K562 (cell line): ENCODE data around the gene NPAS3. TPM values are rescaled to one million over a fixed set of nuclear protein-coding genes. Genes with fewer than 3 reads are reported as not detected.

Source experiments
- ATAC-seq: fragments of 200-7000 bp; cut with Tn5 transposase; 3 replicates; pipeline ENCODE4 v1.9.1; 2020; ENCODE audit warnings: moderate library complexity
- BruUV-seq: library from RNA; stranded (reverse); fragments of 400-500 nt; replicated peaks from 2 replicates; lab custom pipeline; 2021; lab: Mats Ljungman, UMichigan
- CTCF ChIA-PET: fragments of 300-600 bp; formaldehyde crosslinking; extraction: SDS; loops from one replicate; lab custom pipeline; 2021; ENCODE audit warnings: low intra/inter-chr PET ratio; lab: Yijun Ruan, JAX
- POLR2A ChIA-PET: fragments of 300-600, 350-650 bp; sonication (Branson Sonifier 250); formaldehyde crosslinking; extraction: SDS; loops from one replicate; lab custom pipeline; 2021; ENCODE audit warnings: antibody characterized with exemption, inconsistent platforms; lab: Yijun Ruan, JAX
- DNase-seq, 4 experiments: peaks; one replicate each; pipeline versions ENCODE4 v3.0.0 to v3.0.0-alpha.2; 2011 to 2018; ENCODE audit warnings: low spot score in 3 of 4, mixed read lengths in 3 of 4; ENCODE audit errors: extremely low read depth in 1 of 4
- FAIRE-seq: peaks from 2 replicates; lab custom pipeline; 2011; peaks lifted over from hg19 to GRCh38; lab: Jason Lieb, UNC
- H2AFZ ChIP-seq: 2 replicates; pipeline ENCODE4 v1.6.0; 2011; ENCODE audit warnings: low read depth, low read length, control low read depth, inconsistent platforms
- H3K27ac ChIP-seq: fragments of 200-600 bp; 3 replicates; pipeline ENCODE4 v1.8.0; 2011; ENCODE audit warnings: low read depth, mild to moderate bottlenecking, control low read depth, inconsistent platforms, low read length, moderate library complexity, mixed read lengths; ENCODE audit errors: extremely low read depth
- H3K27me3 ChIP-seq, 2 experiments: fragments of 300-600 bp in 1 of 2; 2 replicates in 1 of 2; 3 replicates in 1 of 2; pipeline versions ENCODE4 v1.6.0 to v1.8.0; 2011; ENCODE audit warnings: inconsistent platforms in 2 of 2, low read length in 2 of 2, mild to moderate bottlenecking in 1 of 2, mixed read lengths in 1 of 2, moderate library complexity in 1 of 2; ENCODE audit not compliant: control insufficient read depth in 2 of 2, insufficient read depth in 2 of 2
- H3K36me3 ChIP-seq: fragments of 300-600 bp; 3 replicates; pipeline ENCODE4 v1.8.0; 2011; ENCODE audit warnings: mild to moderate bottlenecking, low read length, inconsistent platforms; ENCODE audit not compliant: control insufficient read depth, insufficient read depth
- H3K4me1 ChIP-seq, 2 experiments: fragments of 200-600 bp in 1 of 2; replicated peaks in 1 of 2; 2 replicates in 1 of 2; 3 replicates in 1 of 2; pipeline versions ENCODE4 v1.5.1 to v1.8.0; 2011; ENCODE audit warnings: inconsistent platforms in 2 of 2, low read length in 2 of 2, mild to moderate bottlenecking in 1 of 2, mixed read lengths in 1 of 2, moderate library complexity in 1 of 2; ENCODE audit not compliant: control insufficient read depth in 2 of 2, insufficient read depth in 2 of 2
- H3K4me2 ChIP-seq: 2 replicates; pipeline ENCODE4 v1.6.1; 2011; ENCODE audit warnings: low read length, control low read depth, inconsistent platforms, mixed read lengths; ENCODE audit not compliant: insufficient read depth
- H3K4me3 ChIP-seq: fragments of 200-600 bp; sonication (generic), shearing (Covaris generic); 2 replicates; pipeline ENCODE4 v1.5.1; 2016; ENCODE audit warnings: control low read depth, inconsistent platforms
- H3K79me2 ChIP-seq: fragments of 200-600 bp; 3 replicates; pipeline ENCODE4 v1.8.0; 2011; ENCODE audit warnings: low read length, inconsistent platforms; ENCODE audit not compliant: control insufficient read depth, insufficient read depth
- H3K9ac ChIP-seq, 2 experiments: 2 replicates each; pipeline versions ENCODE4 v1.6.0 to v1.6.1; 2011; ENCODE audit warnings: low read depth in 2 of 2, low read length in 2 of 2, control low read depth in 1 of 2, inconsistent platforms in 1 of 2, mild to moderate bottlenecking in 1 of 2, mixed read lengths in 1 of 2; ENCODE audit not compliant: insufficient read depth in 1 of 2
- H3K9me1 ChIP-seq: one replicate; pipeline ENCODE4 v1.6.0; 2011; ENCODE audit warnings: inconsistent platforms, mild to moderate bottlenecking, low read length, moderate library complexity; ENCODE audit not compliant: control insufficient read depth, insufficient read depth
- H3K9me3 ChIP-seq: replicated peaks from 2 replicates; pipeline ENCODE4 v1.5.1; 2011; ENCODE audit warnings: low read depth, low read length, inconsistent platforms; ENCODE audit not compliant: control insufficient read depth, insufficient read depth
- H4K20me1 ChIP-seq: replicated peaks from 2 replicates; pipeline ENCODE4 v1.6.1; 2011; ENCODE audit warnings: low read length, inconsistent platforms, mixed read lengths; ENCODE audit not compliant: control insufficient read depth, insufficient read depth
- ILK ChIP-seq: fragments of 450-650 bp; IDR thresholded peaks from 2 replicates; pipeline ENCODE4 v1.6.1; 2016; ENCODE audit warnings: missing genetic modification characterization, low read depth, mild to moderate bottlenecking, missing compliant biosample characterization, moderate library complexity, borderline replicate concordance
- KAT2B ChIP-seq: IDR thresholded peaks from one replicate; pipeline ENCODE4 v1.6.1; 2012; ENCODE audit warnings: low read depth, mild to moderate bottlenecking, control low read depth, inconsistent platforms, low read length, moderate library complexity
- L3MBTL2 ChIP-seq: fragments of 450-650 bp; IDR thresholded peaks from 2 replicates; pipeline ENCODE4 v1.6.1; 2016; ENCODE audit warnings: mild to moderate bottlenecking, moderate library complexity
- RNF2 ChIP-seq: sonication (generic); IDR thresholded peaks from 2 replicates; pipeline ENCODE4 v1.6.1; 2016
- TCF3 ChIP-seq: sonication (generic); formaldehyde crosslinking; IDR thresholded peaks from 2 replicates; pipeline ENCODE4 v1.4.0; 2020; ENCODE audit warnings: mild to moderate bottlenecking, missing genetic modification reagents
- THRAP3 ChIP-seq: fragments of 450-650 bp; IDR thresholded peaks from 2 replicates; pipeline ENCODE4 v1.6.1; 2016; ENCODE audit warnings: mild to moderate bottlenecking, inconsistent platforms, borderline replicate concordance
- ZC3H11A ChIP-seq: IDR thresholded peaks from 2 replicates; pipeline ENCODE4 v1.6.1; 2012; ENCODE audit warnings: low read depth, low read length, improper control_type of control experiment
- ZHX1 ChIP-seq: fragments of 150-350 bp; conservative IDR thresholded peaks from 2 replicates; pipeline ENCODE4 v1.6.1; 2014; ENCODE audit warnings: low read length
- ZKSCAN8 ChIP-seq: fragments of 200-800 bp; sonication (Bioruptor generic); IDR thresholded peaks from 2 replicates; pipeline ENCODE4 v1.6.1; 2016; ENCODE audit warnings: missing genetic modification characterization, missing compliant biosample characterization
- WGBS: fragments of 100-300 bp; shearing (Covaris generic); methylation state at CpG from one replicate; pipeline ENCODE4 v1.1.6; 2016; ENCODE audit warnings: low coverage, mixed read lengths; ENCODE audit not compliant: insufficient coverage; ENCODE audit errors: missing lambda C conversion rate; 5-methylcytosine and 5-hydroxymethylcytosine counted together
- in situ Hi-C: fragments of 300-500 bp; cut with MboI; formaldehyde crosslinking; loops from 4 replicates; pipeline ENCODE4 v1.15.0; 2018; ENCODE audit warnings: inconsistent platforms, mixed read lengths
- intact Hi-C: fragments of 100-400 bp; cut with micrococcal nuclease; formaldehyde crosslinking; loops from 2 replicates; pipeline ENCODE4 v1.14.2; 2022
- polyA plus RNA-seq, 8 experiments: library from polyadenylated mRNA; depleted of rRNA in 4 of 8; stranded (reverse) in 5 of 8; unstranded in 3 of 8; fragments of >200 nt; fragmentation: Nextera tagmentation in 2 of 8; fragmentation: Illumina TruSeq in 1 of 8; extraction: Ambion mirVana in 2 of 8; extraction: Trizol in 1 of 8; gene quantifications; 2 replicates each; pipeline versions ENCODE4 v1.2.1 to v1.2.3, GENCODE V29; 2011 to 2014; ENCODE audit warnings: inconsistent platforms in 1 of 8, missing spikeins in 1 of 8
- total RNA-seq, 7 experiments: library from RNA; depleted of rRNA in 6 of 7; stranded (reverse); fragments of >200 nt in 6 of 7; fragmentation: Illumina TruSeq in 2 of 7; extraction: Trizol in 2 of 7; gene quantifications; 2 replicates each; pipeline versions ENCODE4 v1.2.1 to v1.2.3, GENCODE V29; 2011 to 2021; ENCODE audit warnings: low replicate concordance in 1 of 7
- TF ChIP-seq, protein P1 (sequence below): sonication (generic); formaldehyde crosslinking; IDR thresholded peaks from 2 replicates; pipeline ENCODE4 v1.4.0; 2020; ENCODE audit warnings: mild to moderate bottlenecking, missing genetic modification reagents

The NPAS3 gene
- total and polyA plus RNA-seq, 9 of the 15 experiments (the other 6 are each of a cell fraction or from before 2014, with no cell fraction given): 0.04 TPM; not detected in 8

- no peaks in the 10 kb centered on the region for H3K36me3 ChIP-seq
- no peak overlapping the region for H2AFZ ChIP-seq
- H3K4me3 ChIP-seq: no peak overlapping the region
- in situ Hi-C loops: no loop called here
- H3K79me2 ChIP-seq: no peaks in the 10 kb centered on the region
- TF ChIP-seq RNF2: no peak
- no peak for TF ChIP-seq ZHX1
- no peak for TF ChIP-seq TCF3 (CRISPR knock-in tag)
- TF ChIP-seq ILK (tag): no peak
- no peak for TF ChIP-seq THRAP3
- TF ChIP-seq KAT2B: no peak
- TF ChIP-seq L3MBTL2: no peak
- TF ChIP-seq ZC3H11A: no peak
- TF ChIP-seq, protein P1, sequence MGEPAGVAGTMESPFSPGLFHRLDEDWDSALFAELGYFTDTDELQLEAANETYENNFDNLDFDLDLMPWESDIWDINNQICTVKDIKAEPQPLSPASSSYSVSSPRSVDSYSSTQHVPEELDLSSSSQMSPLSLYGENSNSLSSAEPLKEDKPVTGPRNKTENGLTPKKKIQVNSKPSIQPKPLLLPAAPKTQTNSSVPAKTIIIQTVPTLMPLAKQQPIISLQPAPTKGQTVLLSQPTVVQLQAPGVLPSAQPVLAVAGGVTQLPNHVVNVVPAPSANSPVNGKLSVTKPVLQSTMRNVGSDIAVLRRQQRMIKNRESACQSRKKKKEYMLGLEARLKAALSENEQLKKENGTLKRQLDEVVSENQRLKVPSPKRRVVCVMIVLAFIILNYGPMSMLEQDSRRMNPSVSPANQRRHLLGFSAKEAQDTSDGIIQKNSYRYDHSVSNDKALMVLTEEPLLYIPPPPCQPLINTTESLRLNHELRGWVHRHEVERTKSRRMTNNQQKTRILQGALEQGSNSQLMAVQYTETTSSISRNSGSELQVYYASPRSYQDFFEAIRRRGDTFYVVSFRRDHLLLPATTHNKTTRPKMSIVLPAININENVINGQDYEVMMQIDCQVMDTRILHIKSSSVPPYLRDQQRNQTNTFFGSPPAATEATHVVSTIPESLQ: no peak
- no peak for TF ChIP-seq ZKSCAN8
- TF ChIP-seq, all 486 proteins: peak for 0
- no TSS peak for BruUV-seq
- no peaks in the 10 kb centered on the region for H3K9me1 ChIP-seq
- H3K9me3 ChIP-seq: no peaks in the 10 kb centered on the region
- intact Hi-C loops: no loop called here
- CTCF ChIA-PET: no interaction called here
- H3K27me3 ChIP-seq: 0 out of 5 replicates have a peak, but pooled peaks cover 0 to 5% of the 10 kb centered on the region in 2 experiments
- DNase-seq: no peak
- POLR2A ChIA-PET: no interaction called here
- no peak overlapping the region for H3K4me2 ChIP-seq
- no peaks in the 10 kb centered on the region for H4K20me1 ChIP-seq
- no peak overlapping the region for H3K9ac ChIP-seq
- no peaks in the 10 kb centered on the region for H3K4me1 ChIP-seq
- 0% methylated on average over 2 of the region's 2 CpGs for WGBS
- ATAC-seq: no peak
- FAIRE-seq: no peak
- H3K27ac ChIP-seq: no peak overlapping the region
Observed at GRCh38 chr14:33163600-33163999, 224.9 kb downstream of the NPAS3 start.
